Cardiac muscle cell (in vitro differentiated cells and primary cell): ENCODE measurements around the gene SLCO2A1. TPM values are rescaled to one million over a fixed set of nuclear protein-coding genes. Genes with fewer than 3 reads are reported as not detected.

Source experiments
- DNase-seq, 2 donors: peaks; one replicate each; pipeline versions ENCODE4 v3.0.0 to v3.0.0-alpha.2; 2010 to 2017; ENCODE audit warnings: low read depth in 1 of 2, low spot score in 1 of 2
- H3K27ac ChIP-seq: fragments of 200-600 bp; sonication (generic); 2 replicates; pipeline ENCODE4 v1.5.1; 2016
- H3K27me3 ChIP-seq: fragments of 200-600 bp; sonication (generic); 2 replicates; pipeline ENCODE4 v1.6.0; 2016; ENCODE audit warnings: control low read depth
- H3K36me3 ChIP-seq: fragments of 200-600 bp; sonication (generic); 2 replicates; pipeline ENCODE4 v1.5.1; 2016; ENCODE audit warnings: control low read depth
- H3K4me1 ChIP-seq: fragments of 200-600 bp; sonication (generic); 2 replicates; pipeline ENCODE4 v1.8.1; 2017; ENCODE audit warnings: low read depth, mild to moderate bottlenecking, mixed run types
- H3K4me3 ChIP-seq: fragments of 200-600 bp; sonication (generic); 2 replicates; pipeline ENCODE4 v1.5.1; 2016; ENCODE audit warnings: mild to moderate bottlenecking
- H3K9me3 ChIP-seq: fragments of 200-600 bp; sonication (generic); 2 replicates; pipeline ENCODE4 v1.5.1; 2017; ENCODE audit warnings: low read depth, mild to moderate bottlenecking, control low read depth
- CTCF ChIP-seq: IDR thresholded peaks from 2 replicates; pipeline ENCODE4 v1.5.1; 2012; ENCODE audit warnings: low read depth, mild to moderate bottlenecking, low read length
- polyA plus RNA-seq: library from polyadenylated mRNA; unstranded; fragments of >200 nt; fragmentation: Nextera tagmentation; extraction: Ambion mirVana; gene quantifications from 2 replicates; pipeline ENCODE4 v1.2.1, GENCODE V29; 2016
- total RNA-seq: library from RNA; depleted of rRNA; stranded (reverse); fragments of >200 nt; gene quantifications from 2 replicates; pipeline ENCODE4 v1.2.3, GENCODE V29; 2016

SLCO2A1 gene
- total and polyA plus RNA-seq, 2 experiments from 2014 or later, result 5.1 to 6.1 TPM

DNA sequence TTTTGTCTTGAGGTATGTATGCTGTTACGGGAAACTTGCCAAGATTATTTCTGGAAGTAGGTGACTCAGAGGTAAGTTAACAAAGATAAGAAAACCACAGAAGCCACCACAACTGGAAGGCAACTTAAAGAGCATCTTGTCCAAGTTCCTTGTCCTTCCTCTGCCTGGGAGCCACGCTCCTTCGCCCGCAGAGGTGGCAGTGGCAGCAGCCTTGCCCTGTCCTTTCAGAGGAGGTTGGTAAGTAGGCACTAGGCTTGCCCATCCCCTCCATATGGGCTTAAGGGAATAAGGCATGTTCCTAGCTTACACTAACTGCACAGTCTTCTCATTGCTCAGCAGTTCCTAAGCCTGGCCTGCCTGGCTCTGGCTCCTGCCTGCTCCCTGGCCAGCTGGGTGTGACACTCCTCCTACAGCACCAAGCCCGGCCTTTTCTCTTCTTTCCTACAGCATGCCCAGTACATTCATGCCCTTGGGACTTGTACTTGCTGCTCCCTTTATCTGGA is 86.0 kb downstream of the SLCO2A1 start:
- Histone ChIP-seq H3K27ac (no peak overlapping the region), H3K4me3 (no peak overlapping the region), H3K4me1 (peaks cover 3% of the 10 kb centered on the region), H3K27me3 (no peaks in the 10 kb centered on the region), H3K36me3 (no peaks in the 10 kb centered on the region), H3K9me3 (no peaks in the 10 kb centered on the region)
- no peak for TF ChIP-seq CTCF
- DNase-seq, result peak in 1 of 2 donors; percentile 95

DNA sequence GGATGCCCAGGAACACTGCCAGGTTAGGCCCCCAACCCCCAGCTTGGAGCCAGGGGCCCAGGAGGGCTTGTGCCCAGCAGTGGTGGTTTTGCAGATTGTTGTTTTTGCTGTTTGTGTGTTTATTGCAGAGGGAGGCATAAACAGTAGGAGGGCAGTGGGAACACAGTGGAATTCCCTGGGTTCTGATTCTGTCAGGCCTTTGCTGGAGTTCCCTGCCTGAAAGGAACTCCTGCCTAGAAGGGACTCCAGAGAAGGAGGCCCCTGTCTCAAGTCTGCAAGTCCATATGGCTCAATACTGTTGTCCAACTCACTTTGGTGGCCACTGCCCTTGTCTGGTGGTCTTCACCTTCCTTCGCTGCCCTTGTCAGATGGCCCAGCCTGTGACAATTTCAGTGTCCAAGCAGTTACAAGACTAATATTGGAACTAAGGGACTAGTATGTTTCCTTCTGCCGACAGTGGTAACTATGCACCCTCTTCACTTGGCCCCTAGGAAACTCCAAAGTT is 86.6 kb downstream of the SLCO2A1 start:
- no peak for TF ChIP-seq CTCF
- no peaks in the 10 kb centered on the region for H3K27me3 ChIP-seq
- no peaks in the 10 kb centered on the region for H3K9me3 ChIP-seq
- peaks cover 3% of the 10 kb centered on the region for H3K4me1 ChIP-seq
- H3K4me3 ChIP-seq, result no peak overlapping the region
- DNase-seq, result no peak
- no peaks in the 10 kb centered on the region for H3K36me3 ChIP-seq
- H3K27ac ChIP-seq, result no peak overlapping the region

GRCh38 chr3:133941415-133941821 is 88.3 kb downstream of the SLCO2A1 start:
- Histone ChIP-seq H3K4me1 (peaks cover 3% of the 10 kb centered on the region), H3K4me3 (no peak overlapping the region), H3K27me3 (no peaks in the 10 kb centered on the region), H3K9me3 (no peaks in the 10 kb centered on the region), H3K27ac (no peak overlapping the region), H3K36me3 (no peaks in the 10 kb centered on the region)
- no peak for TF ChIP-seq CTCF
- DNase-seq, result peak; percentile 39 to 78

GRCh38 chr3:133940536-133940935 is 89.2 kb downstream of the SLCO2A1 start:
- no peak overlapping the region for H3K27ac ChIP-seq
- H3K4me1 ChIP-seq, result peaks cover 3% of the 10 kb centered on the region
- no peak for TF ChIP-seq CTCF
- DNase-seq, result no peak
- no peaks in the 10 kb centered on the region for H3K27me3 ChIP-seq
- no peaks in the 10 kb centered on the region for H3K36me3 ChIP-seq
- H3K9me3 ChIP-seq, result no peaks in the 10 kb centered on the region
- H3K4me3 ChIP-seq, result no peak overlapping the region

- peaks cover 3% of the 10 kb centered on the region for H3K4me1 ChIP-seq
- TF ChIP-seq CTCF, result no peak
- H3K27ac ChIP-seq, result no peak overlapping the region
- H3K9me3 ChIP-seq, result no peaks in the 10 kb centered on the region
- no peak for DNase-seq
- H3K36me3 ChIP-seq, result no peaks in the 10 kb centered on the region
- H3K27me3 ChIP-seq, result no peaks in the 10 kb centered on the region
- no peak overlapping the region for H3K4me3 ChIP-seq
These were observed 90.3 kb downstream of the SLCO2A1 start for GRCh38 chr3:133939463-133939835.
